Right lobe of liver (tissue), 6 donors: ENCODE results near the gene ELF1. TPM values are rescaled to one million over a fixed set of nuclear protein-coding genes. Genes with fewer than 3 reads are reported as not detected.
"Not testable (repeated sequence)": the region's sequence is repeated elsewhere in the genome, so short reads cannot be mapped to it uniquely, and the experiment has no call there.

Experiments
- ATAC-seq, 4 donors: fragments of 200-7000 bp; cut with Tn5 transposase; one replicate each; pipeline ENCODE4 v1.9.1; 2020; ENCODE audit warnings: mild to moderate bottlenecking in 4 of 4, moderate library complexity in 4 of 4
- DNase-seq, 3 donors: peaks; one replicate each; pipeline ENCODE4 v3.0.0-alpha.2; 2020
- H3K27ac ChIP-seq, 3 donors: fragments of 200-600 bp; one replicate each; pipeline ENCODE4 v1.8.0; 2022
- H3K27me3 ChIP-seq, 2 donors: fragments of 200-600 bp; one replicate each; pipeline ENCODE4 v1.8.0; 2022
- H3K36me3 ChIP-seq, 4 donors: fragments of 200-600 bp; sonication (generic) in 1 of 4; one replicate each; pipeline versions ENCODE4 v1.5.1 to v1.8.0; 2017 to 2022; ENCODE audit warnings: control low read depth in 1 of 4
- H3K4me1 ChIP-seq, 4 donors: fragments of 200-600 bp; sonication (generic) in 1 of 4; one replicate each; pipeline versions ENCODE4 v1.5.1 to v1.8.0; 2017 to 2022; ENCODE audit warnings: control low read depth in 1 of 4
- H3K4me3 ChIP-seq, 3 donors: fragments of 200-600 bp; one replicate each; pipeline ENCODE4 v1.8.0; 2022
- H3K9me3 ChIP-seq, 4 donors: fragments of 200-600 bp; sonication (generic) in 1 of 4; one replicate each; pipeline versions ENCODE4 v1.5.1 to v1.8.0; 2017 to 2022; ENCODE audit warnings: control low read depth in 1 of 4
- POLR2A ChIP-seq: fragments of 450-650 bp; IDR thresholded peaks from one replicate; pipeline ENCODE4 v1.6.1; 2017; ENCODE audit warnings: antibody characterized with exemption, mild to moderate bottlenecking
- WGBS: methylation state at CpG from one replicate; pipeline ENCODE4 v1.1.6; 2018; ENCODE audit warnings: low coverage, low lambda C conversion rate; ENCODE audit not compliant: insufficient coverage; ENCODE audit errors: missing lambda C conversion rate; 5-methylcytosine and 5-hydroxymethylcytosine counted together
- intact Hi-C, 2 donors: fragments of 100-400 bp; cut with DNase I; formaldehyde crosslinking; loops; one replicate each; pipeline versions ENCODE4 v1.11.2 to v1.14.1; 2022
- total RNA-seq, 6 experiments: library from RNA; depleted of rRNA in 2 of 6; stranded (reverse); fragments of >200 nt in 2 of 6; fragmentation: NEBNext Ultra II Directional in 3 of 6; extraction: Animal tissue kit (Norgen Biotek cat#: 25700) in 3 of 6; gene quantifications; one replicate each; pipeline versions ENCODE4 v1.1.0 to v1.2.4, GENCODE V29; 2016 to 2023
- TF ChIP-seq, protein P1 (sequence below), 4 donors: fragments of 200-600 bp in 3 of 4; fragments of 450-650 bp in 1 of 4; IDR thresholded peaks; one replicate each; pipeline versions ENCODE4 v1.5.1 to v1.8.0; 2016 to 2022; ENCODE audit warnings: antibody characterized with exemption in 4 of 4, mild to moderate bottlenecking in 2 of 4
- donor health status: DM: no; HTN: yes; CAD: no.
- donor health status: DM: no; HTN: no; CAD: no.
- donor health status: DM: no; HTN: no; CAD: no.
- donor health status: DM: no; HTN: yes; CAD: no.
- donor health status: DM: no; HTN: yes; CAD: no.

Gene ELF1
- total RNA-seq, 6 experiments from 2014 or later = 24.1 to 35.4 (median 31.0) TPM

DNA sequence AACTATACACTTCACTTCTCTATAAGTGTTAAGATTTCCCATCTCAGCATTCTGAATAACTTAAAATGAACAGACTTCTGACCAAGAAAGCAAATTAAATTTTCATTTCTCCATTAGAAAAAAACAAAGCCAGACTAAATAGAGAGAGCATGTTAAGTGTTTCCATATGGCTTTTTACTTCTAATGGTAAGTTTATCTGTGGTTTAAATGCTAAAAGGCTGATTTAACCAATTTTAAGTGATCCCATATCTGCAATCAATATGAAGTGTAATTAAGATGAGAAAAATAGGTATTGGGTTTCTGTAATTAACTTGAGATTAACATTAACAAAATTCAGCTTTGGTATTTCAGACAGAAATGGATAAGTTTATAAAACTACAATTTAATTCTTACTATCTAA, 107.8 kb downstream of the ELF1 start:
- ATAC-seq (no peak), DNase-seq (no peak)
- H3K36me3 ChIP-seq = no peaks in the 10 kb centered on the region
- no peak overlapping the region for H3K27ac ChIP-seq
- no peak overlapping the region for H3K4me3 ChIP-seq
- no peaks in the 10 kb centered on the region for H3K9me3 ChIP-seq
- H3K4me1 ChIP-seq = peaks cover 0 to 8% (median 0%) of the 10 kb centered on the region in 4 donors
- H3K27me3 ChIP-seq = no peaks in the 10 kb centered on the region
- intact Hi-C loops = no loop called here
- TF ChIP-seq POLR2A = no peak
- TF ChIP-seq, protein P1, sequence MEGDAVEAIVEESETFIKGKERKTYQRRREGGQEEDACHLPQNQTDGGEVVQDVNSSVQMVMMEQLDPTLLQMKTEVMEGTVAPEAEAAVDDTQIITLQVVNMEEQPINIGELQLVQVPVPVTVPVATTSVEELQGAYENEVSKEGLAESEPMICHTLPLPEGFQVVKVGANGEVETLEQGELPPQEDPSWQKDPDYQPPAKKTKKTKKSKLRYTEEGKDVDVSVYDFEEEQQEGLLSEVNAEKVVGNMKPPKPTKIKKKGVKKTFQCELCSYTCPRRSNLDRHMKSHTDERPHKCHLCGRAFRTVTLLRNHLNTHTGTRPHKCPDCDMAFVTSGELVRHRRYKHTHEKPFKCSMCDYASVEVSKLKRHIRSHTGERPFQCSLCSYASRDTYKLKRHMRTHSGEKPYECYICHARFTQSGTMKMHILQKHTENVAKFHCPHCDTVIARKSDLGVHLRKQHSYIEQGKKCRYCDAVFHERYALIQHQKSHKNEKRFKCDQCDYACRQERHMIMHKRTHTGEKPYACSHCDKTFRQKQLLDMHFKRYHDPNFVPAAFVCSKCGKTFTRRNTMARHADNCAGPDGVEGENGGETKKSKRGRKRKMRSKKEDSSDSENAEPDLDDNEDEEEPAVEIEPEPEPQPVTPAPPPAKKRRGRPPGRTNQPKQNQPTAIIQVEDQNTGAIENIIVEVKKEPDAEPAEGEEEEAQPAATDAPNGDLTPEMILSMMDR (IDR thresholded peaks at IDR 0.05) = no peak

DNA sequence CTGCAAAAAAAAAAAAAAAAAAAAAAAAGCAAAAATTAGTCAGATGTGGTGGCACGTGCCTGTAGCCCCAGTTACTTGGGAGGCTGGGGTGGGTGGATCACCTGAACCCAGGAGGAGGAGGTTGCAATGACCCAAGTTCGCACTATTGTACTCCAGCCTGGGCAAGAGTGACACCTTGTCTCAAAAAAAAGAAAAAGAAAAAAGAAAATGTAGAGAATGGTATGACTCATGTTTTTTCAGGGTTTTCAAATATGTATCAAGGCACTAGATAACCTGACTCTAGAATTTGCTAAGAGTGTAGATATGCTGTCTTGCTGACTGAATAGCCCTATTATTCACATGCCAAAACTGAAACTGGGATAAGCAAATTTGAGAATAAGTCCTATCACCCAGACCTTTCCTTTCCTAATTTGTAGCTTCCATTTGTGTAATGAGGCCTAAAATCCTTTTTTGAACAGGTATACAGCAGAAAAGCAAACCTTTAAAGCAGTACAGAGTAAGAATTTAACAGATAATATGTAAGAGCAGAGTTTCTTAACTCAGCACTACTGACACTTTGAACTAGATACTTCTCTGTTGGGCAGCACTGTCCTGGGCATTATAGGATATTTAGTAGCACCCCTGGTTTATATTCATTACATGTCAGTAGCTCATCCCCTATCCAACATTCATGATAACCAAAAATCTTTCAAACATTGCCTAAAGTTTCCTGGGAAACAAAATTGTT, 108.6 kb downstream of the ELF1 start:
- intact Hi-C loops = no loop called here

DNA sequence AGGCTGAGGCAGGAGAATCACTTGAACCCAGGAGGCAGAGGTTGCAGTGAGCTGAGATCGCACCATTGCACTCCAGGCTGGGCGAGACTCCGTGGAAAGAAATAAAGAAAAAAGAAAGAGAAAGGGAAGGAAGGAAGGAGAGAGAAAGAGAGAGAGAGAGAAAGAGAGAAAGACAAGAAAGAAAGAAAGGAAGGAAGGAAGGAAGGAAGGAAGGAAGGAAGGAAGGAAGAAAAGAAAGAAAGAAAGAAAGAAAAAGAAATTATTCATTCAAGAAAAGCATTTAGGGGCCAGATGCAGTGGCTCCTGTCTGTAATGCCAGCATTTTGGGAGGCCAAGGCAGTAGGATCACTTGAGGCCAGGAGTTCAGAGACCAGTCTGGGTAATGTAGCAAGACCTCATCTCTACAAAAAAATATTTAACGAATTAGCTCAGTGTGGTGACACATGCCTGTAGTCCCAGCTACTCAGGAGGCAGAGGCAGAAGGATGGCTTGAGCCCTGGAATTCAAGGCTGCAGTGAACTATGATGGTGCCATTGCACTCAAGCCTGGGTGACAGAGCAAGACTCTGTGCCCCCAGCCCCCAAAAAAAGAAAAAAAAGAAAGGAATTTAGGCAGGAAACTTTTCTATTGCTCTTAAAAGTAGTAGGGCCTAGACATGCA, 109.4 kb downstream of the ELF1 start:
- H3K27me3 ChIP-seq, DNase-seq, H3K27ac ChIP-seq, H3K4me3 ChIP-seq, ATAC-seq, H3K36me3 ChIP-seq, H3K4me1 ChIP-seq, H3K9me3 ChIP-seq, intact Hi-C loops: not testable (repeated sequence)
- WGBS = 100% methylated on average over 3 of the region's 4 CpGs

More for the DNA sequence above, 108.6 kb downstream of the ELF1 start:
- ATAC-seq (no peak), DNase-seq (no peak)
- Histone ChIP-seq H3K4me3 (no peak overlapping the region), H3K27me3 (no peaks in the 10 kb centered on the region), H3K4me1 (peaks cover 0 to 8% (median 0%) of the 10 kb centered on the region in 4 donors), H3K27ac (no peak overlapping the region), H3K9me3 (no peaks in the 10 kb centered on the region), H3K36me3 (no peaks in the 10 kb centered on the region)
- TF ChIP-seq POLR2A = no peak
- TF ChIP-seq, protein P1 (IDR thresholded peaks at IDR 0.05) = no peak
- WGBS = 89% methylated on average over 2 of the region's 2 CpGs

DNA sequence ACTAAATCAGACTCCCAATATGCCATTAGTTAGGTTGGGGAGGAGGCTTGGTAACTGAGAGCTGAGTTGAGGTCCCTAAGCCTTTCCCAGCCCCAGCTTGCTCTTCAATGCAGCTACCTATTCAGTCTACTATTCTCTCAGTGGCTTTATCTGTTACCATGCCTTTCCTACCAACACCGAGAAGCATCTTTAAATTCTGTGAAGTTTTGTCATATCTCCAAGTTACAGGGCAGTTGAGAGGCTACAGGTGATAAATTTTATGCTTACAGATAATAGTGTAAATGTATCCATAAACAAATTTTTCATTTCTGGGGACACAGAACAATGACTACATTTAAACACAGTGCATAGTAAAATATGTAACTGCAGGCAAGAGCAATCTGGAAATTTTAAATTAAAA, 110.6 kb downstream of the ELF1 start:
- Histone ChIP-seq H3K36me3 (no peaks in the 10 kb centered on the region), H3K9me3 (no peaks in the 10 kb centered on the region), H3K4me1 (no peaks in the 10 kb centered on the region), H3K4me3 (no peak overlapping the region), H3K27me3 (no peaks in the 10 kb centered on the region), H3K27ac (no peak overlapping the region)
- ATAC-seq = no peak
- DNase-seq = no peak
- no peak for TF ChIP-seq POLR2A
- TF ChIP-seq, protein P1 (IDR thresholded peaks at IDR 0.05) = no peak
- intact Hi-C loops = no loop called here
- WGBS = 100% methylated on average over 1 of the region's 1 CpG

DNA sequence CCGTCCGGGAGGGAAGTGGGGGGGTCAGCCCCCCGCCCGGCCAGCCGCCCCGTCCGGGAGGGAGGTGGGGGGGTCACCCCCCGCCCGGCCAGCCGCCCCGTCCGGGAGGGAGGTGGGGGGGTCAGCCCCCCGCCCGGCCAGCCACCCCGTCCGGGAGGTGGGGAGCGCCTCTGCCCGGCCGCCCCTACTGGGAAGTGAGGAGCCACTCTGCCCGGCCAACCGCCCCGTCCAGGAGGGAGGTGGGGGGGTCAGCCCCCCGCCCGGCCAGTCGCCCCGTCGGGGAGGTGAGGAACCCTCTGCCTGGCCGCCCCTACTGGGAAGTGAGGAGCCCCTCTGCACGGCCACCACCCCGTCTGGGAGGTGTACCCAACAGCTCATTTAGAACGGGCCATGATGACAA, 118.1 kb downstream of the ELF1 start:
- WGBS = no CpG with 5 or more reads among the region's 31 CpGs
- H3K27ac ChIP-seq, H3K27me3 ChIP-seq, H3K9me3 ChIP-seq, intact Hi-C loops, H3K4me1 ChIP-seq, DNase-seq, ATAC-seq, H3K36me3 ChIP-seq, H3K4me3 ChIP-seq: not testable (repeated sequence)

DNA sequence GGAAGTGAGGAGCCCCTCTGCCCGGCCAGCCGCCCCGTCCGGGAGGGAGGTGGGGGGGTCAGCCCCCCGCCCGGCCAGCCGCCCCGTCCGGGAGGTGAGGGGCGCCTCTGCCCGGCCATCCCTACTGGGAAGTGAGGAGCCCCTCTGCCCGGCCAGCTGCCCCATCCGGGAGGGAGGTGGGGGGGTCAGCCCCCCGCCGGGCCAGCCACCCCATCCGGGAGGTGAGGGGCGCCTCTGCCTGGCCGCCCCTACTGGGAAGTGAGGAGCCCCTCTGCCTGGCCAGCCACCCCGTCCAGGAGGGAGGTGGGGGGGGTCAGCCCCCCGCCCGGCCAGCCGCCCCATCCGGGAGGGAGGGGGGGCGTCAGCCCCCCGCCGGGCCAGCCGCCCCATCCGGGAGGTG, 118.5 kb downstream of the ELF1 start:
- H3K27ac ChIP-seq, H3K4me1 ChIP-seq, intact Hi-C loops, H3K27me3 ChIP-seq, H3K9me3 ChIP-seq, H3K36me3 ChIP-seq, ATAC-seq, H3K4me3 ChIP-seq, DNase-seq: not testable (repeated sequence)
- WGBS = no CpG with 5 or more reads among the region's 28 CpGs
